ENCODE results near the gene TMEM250.

Gene TMEM250

GRCh38 chr9:136122425-136123383, 4.0 kb upstream of the TMEM250 start:
- Histone ChIP-seq H3K27me3 (ENCODE audit: control insufficient read depth, insufficient read depth, low read length) (no peaks in the 10 kb centered on the region), H3K4me3 (ENCODE audit: low read depth, low read length) (peak overlapping the region; percentile 8), H3K9ac (ENCODE audit: low read depth, low read length) (no peak overlapping the region), H3K4me1 (ENCODE audit: control insufficient read depth, insufficient read depth, low read length) (no peaks in the 10 kb centered on the region), H3K36me3 (ENCODE audit: control insufficient read depth, insufficient read depth, low read length) (no peaks in the 10 kb centered on the region), H3K9me3 (ENCODE audit: control insufficient read depth, insufficient read depth, low read length) (no peaks in the 10 kb centered on the region)

- Histone ChIP-seq H3K4me1 (ENCODE audit: control insufficient read depth, insufficient read depth, low read length) (no peaks in the 10 kb centered on the region), H3K36me3 (ENCODE audit: control insufficient read depth, insufficient read depth, low read length) (peaks cover 2% of the 10 kb centered on the region), H3K9ac (ENCODE audit: low read depth, low read length) (no peak overlapping the region), H3K9me3 (ENCODE audit: control insufficient read depth, insufficient read depth, low read length) (no peaks in the 10 kb centered on the region), H3K27me3 (ENCODE audit: control insufficient read depth, insufficient read depth, low read length) (no peaks in the 10 kb centered on the region), H3K4me3 (ENCODE audit: low read depth, low read length) (no peak overlapping the region)
Measured at GRCh38 chr9:136121801-136122200, 3.1 kb upstream of the TMEM250 start.

- no peaks in the 10 kb centered on the region for H3K9me3 ChIP-seq (ENCODE audit: control insufficient read depth, insufficient read depth, low read length)
- peaks cover 9% of the 10 kb centered on the region for H3K36me3 ChIP-seq (ENCODE audit: control insufficient read depth, insufficient read depth, low read length)
- no peak overlapping the region for H3K9ac ChIP-seq (ENCODE audit: low read depth, low read length)
- no peaks in the 10 kb centered on the region for H3K27me3 ChIP-seq (ENCODE audit: control insufficient read depth, insufficient read depth, low read length)
- H3K4me1 ChIP-seq (ENCODE audit: control insufficient read depth, insufficient read depth, low read length): no peaks in the 10 kb centered on the region
- no peak overlapping the region for H3K4me3 ChIP-seq (ENCODE audit: low read depth, low read length)
Measured at GRCh38 chr9:136120438-136120844, 1.8 kb upstream of the TMEM250 start.

- no peaks in the 10 kb centered on the region for H3K9me3 ChIP-seq (ENCODE audit: control insufficient read depth, insufficient read depth, low read length)
- H3K27me3 ChIP-seq (ENCODE audit: control insufficient read depth, insufficient read depth, low read length): no peaks in the 10 kb centered on the region
- peak overlapping the region; percentile 58 for H3K4me3 ChIP-seq (ENCODE audit: low read depth, low read length)
- no peaks in the 10 kb centered on the region for H3K4me1 ChIP-seq (ENCODE audit: control insufficient read depth, insufficient read depth, low read length)
- H3K36me3 ChIP-seq (ENCODE audit: control insufficient read depth, insufficient read depth, low read length): peaks cover 9% of the 10 kb centered on the region
- H3K9ac ChIP-seq (ENCODE audit: low read depth, low read length): peak overlapping the region; percentile 1
Measured at GRCh38 chr9:136119883-136120393, 1.3 kb upstream of the TMEM250 start.

- Histone ChIP-seq H3K9ac (ENCODE audit: low read depth, low read length) (peak overlapping the region; percentile 70), H3K4me3 (ENCODE audit: low read depth, low read length) (peak overlapping the region; percentile 58), H3K4me1 (ENCODE audit: control insufficient read depth, insufficient read depth, low read length) (no peaks in the 10 kb centered on the region), H3K36me3 (ENCODE audit: control insufficient read depth, insufficient read depth, low read length) (peaks cover 9% of the 10 kb centered on the region), H3K9me3 (ENCODE audit: control insufficient read depth, insufficient read depth, low read length) (no peaks in the 10 kb centered on the region), H3K27me3 (ENCODE audit: control insufficient read depth, insufficient read depth, low read length) (no peaks in the 10 kb centered on the region)
Measured at GRCh38 chr9:136119061-136119882, 597 bp upstream of the TMEM250 start.

- no peaks in the 10 kb centered on the region for H3K27me3 ChIP-seq (ENCODE audit: control insufficient read depth, insufficient read depth, low read length)
- no peaks in the 10 kb centered on the region for H3K9me3 ChIP-seq (ENCODE audit: control insufficient read depth, insufficient read depth, low read length)
- peak overlapping the region; percentile 58 for H3K4me3 ChIP-seq (ENCODE audit: low read depth, low read length)
- peaks cover 9% of the 10 kb centered on the region for H3K36me3 ChIP-seq (ENCODE audit: control insufficient read depth, insufficient read depth, low read length)
- no peaks in the 10 kb centered on the region for H3K4me1 ChIP-seq (ENCODE audit: control insufficient read depth, insufficient read depth, low read length)
- H3K9ac ChIP-seq (ENCODE audit: low read depth, low read length): peak overlapping the region; percentile 65
Measured at GRCh38 chr9:136117916-136118319, 757 bp downstream of the TMEM250 start.

- Histone ChIP-seq H3K27me3 (ENCODE audit: control insufficient read depth, insufficient read depth, low read length) (no peaks in the 10 kb centered on the region), H3K36me3 (ENCODE audit: control insufficient read depth, insufficient read depth, low read length) (peaks cover 9% of the 10 kb centered on the region), H3K9me3 (ENCODE audit: control insufficient read depth, insufficient read depth, low read length) (no peaks in the 10 kb centered on the region), H3K4me3 (ENCODE audit: low read depth, low read length) (peak overlapping the region; percentile 58), H3K4me1 (ENCODE audit: control insufficient read depth, insufficient read depth, low read length) (no peaks in the 10 kb centered on the region), H3K9ac (ENCODE audit: low read depth, low read length) (peak overlapping the region; percentile 65)
Measured at GRCh38 chr9:136117291-136117915, 1.3 kb downstream of the TMEM250 start.

- Histone ChIP-seq H3K4me3 (ENCODE audit: low read depth, low read length) (no peak overlapping the region), H3K9me3 (ENCODE audit: control insufficient read depth, insufficient read depth, low read length) (no peaks in the 10 kb centered on the region), H3K4me1 (ENCODE audit: control insufficient read depth, insufficient read depth, low read length) (no peaks in the 10 kb centered on the region), H3K27me3 (ENCODE audit: control insufficient read depth, insufficient read depth, low read length) (no peaks in the 10 kb centered on the region), H3K36me3 (ENCODE audit: control insufficient read depth, insufficient read depth, low read length) (peaks cover 9% of the 10 kb centered on the region), H3K9ac (ENCODE audit: low read depth, low read length) (no peak overlapping the region)
Measured at GRCh38 chr9:136116360-136117098, 2.1 kb downstream of the TMEM250 start.

GRCh38 chr9:136115641-136116359, 2.9 kb downstream of the TMEM250 start:
- Histone ChIP-seq H3K4me1 (ENCODE audit: control insufficient read depth, insufficient read depth, low read length) (no peaks in the 10 kb centered on the region), H3K9ac (ENCODE audit: low read depth, low read length) (no peak overlapping the region), H3K9me3 (ENCODE audit: control insufficient read depth, insufficient read depth, low read length) (no peaks in the 10 kb centered on the region), H3K36me3 (ENCODE audit: control insufficient read depth, insufficient read depth, low read length) (peaks cover 9% of the 10 kb centered on the region), H3K4me3 (ENCODE audit: low read depth, low read length) (no peak overlapping the region), H3K27me3 (ENCODE audit: control insufficient read depth, insufficient read depth, low read length) (no peaks in the 10 kb centered on the region)

- Histone ChIP-seq H3K27me3 (ENCODE audit: control insufficient read depth, insufficient read depth, low read length) (no peaks in the 10 kb centered on the region), H3K4me3 (ENCODE audit: low read depth, low read length) (no peak overlapping the region), H3K9me3 (ENCODE audit: control insufficient read depth, insufficient read depth, low read length) (no peaks in the 10 kb centered on the region), H3K36me3 (ENCODE audit: control insufficient read depth, insufficient read depth, low read length) (peaks cover 9% of the 10 kb centered on the region), H3K4me1 (ENCODE audit: control insufficient read depth, insufficient read depth, low read length) (peaks cover 2% of the 10 kb centered on the region), H3K9ac (ENCODE audit: low read depth, low read length) (no peak overlapping the region)
Measured at GRCh38 chr9:136115206-136115605, 3.5 kb downstream of the TMEM250 start.

Measured in iPS-15b (cell line).